ENCODE measurements around the gene NEAT1.
A peak's percentile ranks its signal among the peaks of the same experiment; 100 is the strongest.

The NEAT1 gene

DNA sequence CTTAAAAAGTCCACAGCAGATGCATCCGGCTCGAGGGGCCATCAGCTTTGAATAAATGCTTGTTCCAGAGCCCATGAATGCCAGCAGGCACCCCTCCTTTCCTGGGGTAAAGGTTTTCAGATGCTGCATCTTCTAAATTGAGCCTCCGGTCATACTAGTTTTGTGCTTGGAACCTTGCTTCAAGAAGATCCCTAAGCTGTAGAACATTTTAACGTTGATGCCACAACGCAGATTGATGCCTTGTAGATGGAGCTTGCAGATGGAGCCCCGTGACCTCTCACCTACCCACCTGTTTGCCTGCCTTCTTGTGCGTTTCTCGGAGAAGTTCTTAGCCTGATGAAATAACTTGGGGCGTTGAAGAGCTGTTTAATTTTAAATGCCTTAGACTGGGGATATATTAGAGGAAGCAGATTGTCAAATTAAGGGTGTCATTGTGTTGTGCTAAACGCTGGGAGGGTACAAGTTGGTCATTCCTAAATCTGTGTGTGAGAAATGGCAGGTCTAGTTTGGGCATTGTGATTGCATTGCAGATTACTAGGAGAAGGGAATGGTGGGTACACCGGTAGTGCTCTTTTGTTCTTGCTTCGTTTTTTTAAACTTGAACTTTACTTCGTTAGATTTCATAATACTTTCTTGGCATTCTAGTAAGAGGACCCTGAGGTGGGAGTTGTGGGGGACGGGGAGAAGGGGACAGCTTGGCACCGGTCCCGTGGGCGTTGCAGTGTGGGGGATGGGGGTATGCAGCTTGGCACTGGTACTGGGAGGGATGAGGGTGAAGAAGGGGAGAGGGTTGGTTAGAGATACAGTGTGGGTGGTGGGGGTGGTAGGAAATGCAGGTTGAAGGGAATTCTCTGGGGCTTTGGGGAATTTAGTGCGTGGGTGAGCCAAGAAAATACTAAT, 1.9 kb downstream of the NEAT1 start:
- DNase-seq, result peak; percentile 61

DNA sequence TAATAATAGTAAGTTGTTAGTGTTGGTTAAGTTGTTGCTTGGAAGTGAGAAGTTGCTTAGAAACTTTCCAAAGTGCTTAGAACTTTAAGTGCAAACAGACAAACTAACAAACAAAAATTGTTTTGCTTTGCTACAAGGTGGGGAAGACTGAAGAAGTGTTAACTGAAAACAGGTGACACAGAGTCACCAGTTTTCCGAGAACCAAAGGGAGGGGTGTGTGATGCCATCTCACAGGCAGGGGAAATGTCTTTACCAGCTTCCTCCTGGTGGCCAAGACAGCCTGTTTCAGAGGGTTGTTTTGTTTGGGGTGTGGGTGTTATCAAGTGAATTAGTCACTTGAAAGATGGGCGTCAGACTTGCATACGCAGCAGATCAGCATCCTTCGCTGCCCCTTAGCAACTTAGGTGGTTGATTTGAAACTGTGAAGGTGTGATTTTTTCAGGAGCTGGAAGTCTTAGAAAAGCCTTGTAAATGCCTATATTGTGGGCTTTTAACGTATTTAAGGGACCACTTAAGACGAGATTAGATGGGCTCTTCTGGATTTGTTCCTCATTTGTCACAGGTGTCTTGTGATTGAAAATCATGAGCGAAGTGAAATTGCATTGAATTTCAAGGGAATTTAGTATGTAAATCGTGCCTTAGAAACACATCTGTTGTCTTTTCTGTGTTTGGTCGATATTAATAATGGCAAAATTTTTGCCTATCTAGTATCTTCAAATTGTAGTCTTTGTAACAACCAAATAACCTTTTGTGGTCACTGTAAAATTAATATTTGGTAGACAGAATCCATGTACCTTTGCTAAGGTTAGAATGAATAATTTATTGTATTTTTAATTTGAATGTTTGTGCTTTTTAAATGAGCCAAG, 2.7 kb downstream of the NEAT1 start:
- peak; percentile 66 for DNase-seq

DNA sequence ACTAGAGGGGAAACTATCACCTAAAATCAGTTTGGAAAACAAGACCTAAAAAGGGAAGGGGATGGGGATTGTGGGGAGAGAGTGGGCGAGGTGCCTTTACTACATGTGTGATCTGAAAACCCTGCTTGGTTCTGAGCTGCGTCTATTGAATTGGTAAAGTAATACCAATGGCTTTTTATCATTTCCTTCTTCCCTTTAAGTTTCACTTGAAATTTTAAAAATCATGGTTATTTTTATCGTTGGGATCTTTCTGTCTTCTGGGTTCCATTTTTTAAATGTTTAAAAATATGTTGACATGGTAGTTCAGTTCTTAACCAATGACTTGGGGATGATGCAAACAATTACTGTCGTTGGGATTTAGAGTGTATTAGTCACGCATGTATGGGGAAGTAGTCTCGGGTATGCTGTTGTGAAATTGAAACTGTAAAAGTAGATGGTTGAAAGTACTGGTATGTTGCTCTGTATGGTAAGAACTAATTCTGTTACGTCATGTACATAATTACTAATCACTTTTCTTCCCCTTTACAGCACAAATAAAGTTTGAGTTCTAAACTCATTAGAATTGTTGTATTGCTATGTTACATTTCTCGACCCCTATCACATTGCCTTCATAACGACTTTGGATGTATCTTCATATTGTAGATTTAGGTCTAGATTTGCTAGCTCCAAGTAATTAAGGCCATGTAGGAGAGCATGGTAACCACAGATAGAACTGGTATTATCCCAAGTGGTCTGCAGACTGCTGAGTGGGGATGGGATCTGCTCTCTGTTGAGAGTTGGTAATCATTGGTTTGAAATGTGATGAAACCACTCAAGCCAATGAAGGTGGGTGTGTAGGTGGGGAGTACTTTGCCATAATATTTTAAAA, 3.6 kb downstream of the NEAT1 start:
- DNase-seq, result peak; percentile 89

DNA sequence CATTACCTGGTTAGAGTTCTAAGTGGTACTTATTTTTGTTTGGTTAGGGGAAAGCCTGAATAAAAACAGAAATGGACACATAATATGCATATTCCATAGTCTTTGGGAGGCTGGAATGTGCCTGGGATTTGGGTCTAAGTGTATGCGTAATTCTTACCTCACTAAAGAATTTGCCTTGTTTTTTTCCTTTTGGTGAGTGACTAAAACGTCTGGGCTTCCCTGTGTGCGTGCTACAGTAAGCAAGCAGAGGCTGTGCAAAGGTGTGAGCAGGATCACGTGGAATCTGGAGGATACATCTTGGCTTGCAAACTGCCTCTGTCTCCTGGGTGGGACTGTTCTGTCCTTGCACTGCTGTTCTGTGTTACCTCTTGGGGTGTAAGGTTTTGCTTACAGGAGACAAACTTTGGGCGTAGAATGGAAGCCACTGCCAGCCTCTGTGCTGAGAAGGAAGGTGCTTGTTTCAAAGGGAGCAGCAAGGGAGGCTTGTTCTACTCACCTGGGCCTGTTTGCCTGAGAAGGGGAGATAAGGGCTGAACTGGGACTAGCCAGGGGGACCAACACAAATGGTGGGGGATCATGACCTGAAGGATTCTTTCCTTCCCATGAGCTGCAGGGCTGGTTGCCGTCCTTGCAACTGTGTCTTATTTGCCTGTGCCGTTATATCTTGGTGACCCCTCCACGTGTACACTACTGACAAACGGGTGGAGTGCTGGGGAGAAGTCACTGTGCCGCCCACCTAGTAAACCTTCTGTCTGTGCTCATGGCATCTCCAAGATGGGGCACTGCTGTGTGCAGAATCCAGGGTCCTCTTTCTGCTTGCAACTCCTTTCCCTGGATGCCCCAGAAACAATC, 4.5 kb downstream of the NEAT1 start:
- peak; percentile 63 for DNase-seq

DNA sequence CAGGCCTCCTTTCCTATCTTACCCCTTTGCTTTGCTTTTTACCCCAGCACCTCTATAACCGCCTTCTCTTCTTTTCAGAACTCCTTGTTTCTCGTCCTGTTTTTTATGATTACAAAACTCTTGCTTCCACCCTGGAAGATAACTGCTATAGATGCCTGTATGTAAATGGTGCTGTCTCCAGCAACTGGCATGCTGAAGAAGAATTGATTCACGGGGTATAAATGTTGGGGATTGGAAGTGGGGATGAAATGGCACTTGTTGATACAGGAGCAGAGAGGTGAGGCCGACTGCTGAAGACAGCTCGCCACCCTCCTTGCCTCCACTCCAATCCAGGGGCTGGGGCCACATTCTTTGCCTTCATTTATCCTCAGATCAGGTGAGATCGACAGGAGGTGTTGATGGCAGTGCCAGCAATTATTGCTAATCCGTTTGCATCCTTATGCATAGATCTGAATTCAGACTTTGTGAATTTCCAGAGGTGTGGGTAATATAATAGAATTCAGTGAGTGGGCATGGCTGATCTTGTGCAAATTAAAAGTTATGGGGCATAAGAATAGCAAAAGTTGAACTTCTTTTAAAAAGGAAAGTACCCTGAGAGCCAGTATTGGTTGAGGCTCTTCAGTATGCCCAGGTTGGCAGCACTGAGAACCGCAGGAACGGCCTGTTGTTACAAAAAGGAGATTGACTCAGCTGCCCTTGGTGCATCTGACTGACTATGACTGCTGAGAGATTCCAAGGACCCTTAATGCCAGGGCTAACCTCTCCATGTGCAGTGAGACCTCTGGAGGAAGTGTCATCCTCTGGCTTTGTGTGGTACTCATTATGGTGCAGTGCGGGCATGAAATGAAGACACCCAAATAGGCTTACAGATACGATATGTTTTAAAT, 5.3 kb downstream of the NEAT1 start:
- DNase-seq, result peak; percentile 55

DNA sequence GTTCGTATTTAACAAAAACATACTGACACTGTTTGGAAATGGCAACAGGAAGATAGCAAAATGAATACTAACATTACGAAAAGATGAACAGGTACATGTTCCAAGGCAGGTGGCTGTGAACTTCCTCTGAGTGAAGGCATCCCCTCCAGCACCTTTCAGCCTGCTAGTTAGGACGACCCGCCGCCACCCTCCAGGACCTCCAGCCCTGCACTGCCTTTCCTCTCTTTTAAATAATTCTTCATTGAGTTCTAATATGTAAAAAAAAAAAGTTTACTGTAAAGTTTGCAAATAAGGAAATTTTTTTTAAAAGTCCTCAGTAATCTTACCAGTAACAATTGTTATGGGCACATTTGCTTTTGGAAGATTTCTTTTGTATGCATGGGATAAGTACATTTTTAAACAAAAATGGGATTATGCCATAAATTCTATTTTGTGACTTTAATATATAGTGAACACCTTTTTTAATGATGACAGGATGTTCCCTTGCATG, 6.0 kb downstream of the NEAT1 start:
- peak; percentile 46 for DNase-seq

DNA sequence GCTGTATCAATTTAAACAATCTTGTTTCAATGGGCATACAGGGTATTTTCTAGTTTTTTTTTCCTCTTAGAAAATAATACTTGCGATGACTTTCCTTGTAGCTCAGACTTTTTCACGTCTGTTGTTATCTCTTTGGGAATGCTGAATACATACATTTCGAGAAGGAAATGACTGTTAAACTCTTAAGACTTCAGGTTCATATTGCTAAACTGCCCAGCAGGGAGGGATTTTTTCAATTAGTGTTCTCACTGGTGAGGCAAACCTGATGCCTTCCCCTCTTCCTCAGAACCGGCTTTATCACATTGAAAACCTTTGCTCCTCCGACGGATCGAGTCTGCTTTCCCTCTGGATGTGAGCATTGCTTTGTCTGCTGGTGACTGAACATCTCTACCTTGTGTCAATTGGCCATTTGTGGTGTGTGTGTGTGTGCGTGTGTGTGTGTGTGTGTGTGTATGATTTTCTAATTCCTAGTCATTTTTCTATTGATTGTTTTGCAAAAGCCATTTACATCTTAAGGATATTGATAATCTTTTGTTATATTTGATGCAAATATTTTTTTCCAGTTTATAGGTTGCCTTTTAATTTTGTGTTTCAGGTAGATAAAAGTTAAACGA, 6.6 kb downstream of the NEAT1 start:
- peak; percentile 62 for DNase-seq

DNA sequence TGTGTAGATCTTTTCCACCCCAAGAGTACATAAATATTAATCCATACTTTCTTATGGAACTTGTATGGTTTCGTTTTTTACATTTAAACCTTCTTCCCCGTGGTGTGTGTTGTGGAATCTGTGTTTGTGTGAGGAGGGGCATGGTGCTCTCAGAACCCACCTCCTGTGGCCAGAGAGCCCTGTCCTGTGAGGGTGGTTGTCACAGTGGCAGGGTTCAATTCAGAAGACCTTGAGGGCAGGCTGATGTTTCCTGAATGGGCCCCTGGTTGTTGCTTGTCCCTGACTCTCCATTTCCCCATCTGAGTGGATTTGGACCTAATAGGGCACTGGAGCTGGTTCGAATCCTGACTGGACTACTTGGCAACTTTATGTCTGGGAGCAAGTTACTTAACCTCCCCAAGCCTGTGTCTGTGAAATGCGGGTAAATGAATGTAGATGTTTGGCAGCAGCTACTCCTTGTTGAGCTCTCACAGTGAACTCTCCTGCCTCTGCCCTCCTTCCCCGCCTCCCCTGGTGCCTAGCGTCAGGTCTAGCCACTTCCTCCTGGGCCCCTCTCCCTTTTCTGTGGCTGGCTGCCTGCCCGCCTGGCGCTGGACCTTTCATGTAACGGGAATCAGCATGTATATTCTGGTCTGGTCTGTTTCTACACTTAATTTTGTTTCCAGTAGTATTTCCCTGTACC, 7.3 kb downstream of the NEAT1 start:
- peak; percentile 67 for DNase-seq

DNA sequence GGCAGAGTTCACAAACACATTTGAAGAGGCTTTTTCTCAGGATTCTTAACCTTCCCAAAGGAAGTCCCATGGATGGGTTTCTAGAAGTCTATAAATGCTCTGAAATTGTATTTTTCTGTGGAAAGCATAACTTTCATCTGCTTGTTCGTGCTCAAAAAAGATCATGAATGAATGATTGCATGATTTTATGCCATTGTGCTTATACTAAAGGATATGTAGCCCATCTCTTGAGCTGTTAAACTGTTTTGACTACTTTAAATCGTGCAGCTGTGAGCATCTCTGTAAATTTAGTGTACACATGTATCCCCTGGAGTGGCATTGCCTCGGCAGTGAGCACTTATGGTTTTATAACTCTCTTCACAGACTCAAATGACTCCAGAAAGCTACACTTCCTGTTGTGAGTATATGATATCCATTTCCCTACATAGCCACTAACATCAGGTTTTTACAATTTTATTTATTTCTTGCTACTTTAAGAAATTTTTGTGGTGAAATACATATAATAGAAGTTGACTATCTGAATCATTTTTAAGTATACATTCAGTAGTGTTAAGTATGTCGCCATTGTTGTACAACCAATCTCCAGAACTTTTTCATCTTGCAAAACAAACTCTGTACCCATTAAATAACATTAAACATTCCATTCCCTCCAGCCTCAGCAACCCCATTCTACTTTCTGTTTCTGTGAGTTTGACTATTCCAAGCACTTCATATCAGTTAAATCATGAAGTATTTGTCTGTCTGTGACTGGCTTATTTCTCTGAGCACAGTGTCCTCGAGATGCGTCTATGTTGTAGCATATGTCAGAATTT, 8.0 kb downstream of the NEAT1 start:
- peak; percentile 45 for DNase-seq

DNA sequence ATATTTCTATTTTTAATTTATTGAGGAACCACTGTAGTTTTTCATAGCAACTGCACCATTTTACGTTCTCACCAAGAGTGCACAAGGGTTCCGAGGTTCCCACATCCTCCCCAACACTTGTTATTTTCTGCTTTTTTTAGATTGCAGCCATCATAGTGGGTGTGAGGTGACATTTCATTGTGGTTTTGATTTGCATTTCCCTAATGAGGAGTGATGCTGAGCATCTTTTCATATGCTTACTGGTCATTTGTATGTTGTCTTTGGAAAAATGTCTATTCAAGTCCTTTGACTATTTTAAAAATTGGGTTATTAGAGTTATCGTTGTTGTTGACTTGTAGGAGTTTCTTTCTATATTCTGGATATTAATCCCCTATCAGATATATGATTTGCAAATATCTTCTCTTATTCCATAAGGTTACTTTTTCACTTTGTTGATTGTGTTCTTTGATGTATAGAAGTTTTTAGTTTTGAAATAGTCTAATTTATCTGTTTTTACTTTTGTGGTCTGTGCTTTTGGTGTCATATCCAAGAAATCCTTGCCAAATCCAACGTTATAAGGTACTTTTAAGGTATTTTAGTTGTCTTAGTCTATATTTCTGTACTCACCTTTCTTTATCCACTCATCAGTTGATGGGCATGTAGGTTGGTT, 9.0 kb downstream of the NEAT1 start:
- no peak for DNase-seq

DNA sequence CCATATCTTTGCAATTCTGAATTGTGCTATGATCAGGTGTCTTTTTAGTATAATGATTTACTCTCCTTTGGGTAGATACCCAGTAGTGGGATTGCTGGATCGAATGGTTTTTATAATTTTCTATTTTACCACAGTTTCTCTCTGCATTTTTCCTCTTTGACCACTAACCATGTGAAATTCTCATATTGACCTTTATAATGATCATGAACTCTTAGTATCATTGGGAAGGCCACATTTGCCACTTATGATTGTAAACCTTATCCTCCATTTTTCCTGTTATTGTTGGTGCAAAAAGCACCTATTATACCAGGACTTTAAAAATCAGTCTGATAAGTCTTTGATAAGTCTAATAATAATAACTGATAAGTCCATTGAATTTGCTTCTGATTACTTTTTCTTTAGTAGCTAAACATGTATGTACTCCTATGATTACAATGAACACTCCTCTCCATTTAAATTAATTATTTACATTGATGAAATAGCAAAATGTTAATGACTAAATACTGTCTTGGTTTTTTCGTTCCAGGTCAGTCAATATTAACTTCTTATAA, 9.6 kb downstream of the NEAT1 start:
- DNase-seq, result no peak

DNA sequence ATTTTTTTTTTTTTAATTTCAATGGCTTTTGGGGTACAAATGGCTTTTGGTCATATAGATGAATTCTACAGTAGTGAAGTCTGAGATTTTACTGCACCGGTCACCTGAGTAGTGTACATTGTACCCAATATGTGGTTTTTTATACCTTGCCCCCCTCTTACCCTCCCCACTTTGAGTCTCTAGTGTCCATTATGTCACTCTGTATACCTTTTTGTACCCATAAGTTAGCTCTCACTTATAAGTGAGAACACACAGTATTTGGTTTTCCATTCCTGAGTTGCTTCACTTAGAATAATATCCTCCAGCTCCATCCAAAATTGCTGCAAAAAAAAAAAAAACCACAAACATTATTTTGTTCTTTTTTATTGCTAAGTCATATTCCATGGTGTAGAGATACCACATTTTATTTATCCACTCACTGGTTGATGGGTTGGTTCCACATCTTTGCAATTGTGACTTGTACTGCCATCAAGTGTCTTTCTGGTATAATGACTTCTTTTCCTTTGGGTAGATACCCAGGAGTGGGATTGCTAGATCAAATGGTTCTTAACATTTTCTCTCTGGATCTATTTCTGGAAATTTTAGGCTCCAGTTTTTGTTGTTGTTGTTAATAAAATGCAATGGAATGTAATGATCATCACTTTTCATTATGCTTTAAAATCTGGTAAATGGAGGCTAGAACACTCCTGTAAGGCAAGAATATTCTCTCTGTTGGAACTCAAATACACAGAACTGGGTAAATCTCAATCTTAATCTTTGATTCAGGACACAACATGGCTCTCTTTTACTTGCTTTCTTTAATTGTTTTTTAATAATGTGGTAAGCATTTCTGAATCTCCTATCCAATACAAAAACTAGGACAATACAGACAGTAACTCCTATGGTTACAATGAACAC, 10.3 kb downstream of the NEAT1 start:
- DNase-seq, result peak; percentile 49

DNA sequence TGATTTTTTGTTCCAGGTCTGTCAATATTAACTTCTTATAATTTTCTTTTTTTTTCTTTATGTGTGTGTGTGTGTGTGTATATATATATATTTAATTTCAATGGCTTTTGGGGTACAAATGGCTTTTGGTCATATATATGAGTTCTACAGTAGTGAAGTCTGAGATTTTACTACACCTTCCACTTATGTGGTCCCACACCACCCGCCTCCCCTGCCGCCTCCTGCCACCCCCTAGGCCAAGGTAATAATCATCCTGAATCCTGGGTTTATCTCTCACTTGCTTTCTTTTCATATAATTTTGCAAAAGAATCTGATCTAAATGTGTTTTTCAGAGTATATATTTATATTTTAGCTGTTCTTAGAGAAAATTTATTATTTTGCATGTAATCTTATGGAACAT, 11.1 kb downstream of the NEAT1 start:
- DNase-seq, result no peak

DNA sequence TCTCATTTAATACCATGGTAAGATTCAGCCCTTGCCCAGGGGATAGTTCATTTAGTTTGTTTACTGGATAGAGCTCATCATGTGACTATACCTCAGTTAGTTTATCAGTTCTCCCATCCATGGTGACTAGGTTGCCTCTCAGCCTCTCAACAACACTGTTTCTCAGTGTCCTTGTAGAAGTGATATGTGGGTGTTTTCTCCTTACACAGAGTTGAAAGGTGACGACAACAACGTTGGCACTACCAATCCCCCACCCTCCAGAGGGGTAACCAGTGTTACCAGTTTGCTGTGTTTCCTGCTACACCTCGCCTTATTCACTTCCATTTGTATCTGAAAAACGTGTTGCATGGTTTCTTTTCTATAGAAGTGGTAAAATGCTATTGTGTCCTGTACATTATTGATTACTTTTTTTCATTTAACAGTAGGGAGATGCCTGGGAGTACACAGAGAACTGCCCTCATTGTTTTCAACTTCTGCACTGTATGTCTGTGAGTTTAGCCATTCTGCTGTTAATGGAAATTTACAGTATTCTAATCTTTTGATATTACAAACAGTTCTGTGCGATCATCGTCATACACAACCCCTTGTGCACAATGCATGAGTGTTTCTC, 11.6 kb downstream of the NEAT1 start:
- no peak for DNase-seq

DNA sequence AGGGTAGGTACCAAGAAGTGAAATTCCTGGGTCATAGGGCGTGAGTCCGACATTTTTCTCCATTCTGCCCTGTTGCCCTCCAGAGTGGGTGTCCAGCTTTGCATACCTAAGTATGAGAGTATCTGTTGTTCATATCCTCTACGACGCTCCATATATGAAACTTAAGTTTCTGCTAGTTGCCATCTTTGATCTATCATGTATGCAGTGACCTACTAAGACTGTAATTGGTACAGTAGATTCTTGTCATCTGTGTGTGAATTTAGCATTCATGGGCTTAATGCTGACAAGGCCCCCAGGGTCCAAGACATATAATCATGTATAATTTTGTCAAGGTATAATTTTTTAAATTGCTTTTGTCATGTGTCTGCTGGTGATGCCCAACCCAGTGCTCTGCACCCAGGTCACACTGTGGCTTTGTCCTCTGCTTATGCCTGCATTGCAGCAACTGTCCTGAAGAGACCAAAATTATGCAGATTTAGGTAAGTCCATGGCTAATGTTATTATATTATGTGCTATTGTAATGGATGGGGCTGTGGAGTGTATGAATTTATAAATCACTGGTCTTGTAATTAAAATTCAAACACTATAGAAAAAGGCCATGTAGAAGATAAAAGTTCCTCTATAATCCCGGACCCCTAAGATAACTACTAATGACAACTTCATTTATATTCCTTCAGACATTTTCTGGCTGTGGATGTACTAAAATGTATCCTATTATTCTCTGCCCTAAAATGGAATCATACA, 12.2 kb downstream of the NEAT1 start:
- no peak for DNase-seq
